H9 (cell line): Measurements from ENCODE around the gene PJVK. TPM values are rescaled to one million over a fixed set of nuclear protein-coding genes. Genes with fewer than 3 reads are reported as not detected.

Source experiments
- DNase-seq: peaks from one replicate; pipeline ENCODE4 v3.0.0-alpha.2; 2017
- H2AFZ ChIP-seq: one replicate; pipeline ENCODE4 v1.6.1; 2013; ENCODE audit warnings: mild to moderate bottlenecking, low read length, control low read depth, moderate library complexity
- H2AK5ac ChIP-seq: 2 replicates; pipeline ENCODE4 v1.6.1; 2013; ENCODE audit warnings: low read length, control low read depth, mixed read lengths; ENCODE audit not compliant: insufficient read length
- H2BK120ac ChIP-seq: one replicate; pipeline ENCODE4 v1.6.1; 2013; ENCODE audit warnings: low read depth, mild to moderate bottlenecking, low read length, control low read depth, inconsistent platforms; ENCODE audit not compliant: poor library complexity, severe bottlenecking
- H2BK12ac ChIP-seq: 2 replicates; pipeline ENCODE4 v1.6.1; 2013; ENCODE audit warnings: low read length, control low read depth, mixed read lengths, low read depth; ENCODE audit not compliant: insufficient read length
- H2BK15ac ChIP-seq: 2 replicates; pipeline ENCODE4 v1.6.1; 2013; ENCODE audit warnings: low read depth, low read length, control low read depth
- H2BK20ac ChIP-seq: one replicate; pipeline ENCODE4 v1.6.1; 2013; ENCODE audit warnings: low read depth, mild to moderate bottlenecking, low read length, control low read depth, inconsistent platforms; ENCODE audit not compliant: poor library complexity, severe bottlenecking
- H2BK5ac ChIP-seq: 2 replicates; pipeline ENCODE4 v1.6.1; 2013; ENCODE audit warnings: low read length, control low read depth, mixed read lengths; ENCODE audit not compliant: insufficient read length
- H3K14ac ChIP-seq: 2 replicates; pipeline ENCODE4 v1.6.1; 2013; ENCODE audit warnings: low read length, control low read depth; ENCODE audit not compliant: insufficient read depth
- H3K18ac ChIP-seq: 2 replicates; pipeline ENCODE4 v1.6.1; 2013; ENCODE audit warnings: low read depth, mild to moderate bottlenecking, mixed read lengths, low read length, control low read depth; ENCODE audit not compliant: insufficient read length
- H3K23ac ChIP-seq: 2 replicates; pipeline ENCODE4 v1.6.1; 2013; ENCODE audit warnings: low read length, control low read depth, mixed read lengths, low read depth; ENCODE audit not compliant: insufficient read length
- H3K23me2 ChIP-seq: 2 replicates; pipeline ENCODE4 v1.6.1; 2013; ENCODE audit warnings: low read depth, mild to moderate bottlenecking, mixed read lengths, low read length, control low read depth; ENCODE audit not compliant: insufficient read length, poor library complexity, severe bottlenecking
- H3K27ac ChIP-seq: 2 replicates; pipeline ENCODE4 v1.5.1; 2013; ENCODE audit warnings: low read length, control low read depth, mixed read lengths, low read depth; ENCODE audit not compliant: insufficient read length
- H3K27me3 ChIP-seq: 2 replicates; pipeline ENCODE4 v1.6.1; 2013; ENCODE audit warnings: low read length, control low read depth, inconsistent platforms; ENCODE audit not compliant: insufficient read depth
- H3K4ac ChIP-seq: 2 replicates; pipeline ENCODE4 v1.6.1; 2013; ENCODE audit warnings: low read depth, mild to moderate bottlenecking, control low read depth, inconsistent platforms, low read length, moderate library complexity
- H3K4me1 ChIP-seq: 2 replicates; pipeline ENCODE4 v1.6.1; 2013; ENCODE audit warnings: low read length, control low read depth, inconsistent platforms; ENCODE audit not compliant: insufficient read depth
- H3K4me2 ChIP-seq: 2 replicates; pipeline ENCODE4 v1.6.1; 2013; ENCODE audit warnings: low read length, control low read depth, mixed read lengths; ENCODE audit not compliant: insufficient read length, insufficient read depth
- H3K56ac ChIP-seq: 2 replicates; pipeline ENCODE4 v1.6.1; 2013; ENCODE audit warnings: low read depth, mild to moderate bottlenecking, mixed read lengths, low read length, control low read depth; ENCODE audit not compliant: insufficient read length
- H3K79me1 ChIP-seq: 2 replicates; pipeline ENCODE4 v1.6.1; 2013; ENCODE audit warnings: low read depth, mild to moderate bottlenecking, moderate library complexity, low read length, control low read depth, inconsistent platforms; ENCODE audit not compliant: insufficient read depth, poor library complexity, severe bottlenecking
- H3K79me2 ChIP-seq: 2 replicates; pipeline ENCODE4 v1.6.1; 2013; ENCODE audit warnings: low read length, control low read depth, inconsistent platforms; ENCODE audit not compliant: insufficient read depth
- H3K9ac ChIP-seq: 2 replicates; pipeline ENCODE4 v1.6.1; 2013; ENCODE audit warnings: low read length, control low read depth, mixed read lengths; ENCODE audit not compliant: insufficient read length; ENCODE audit errors: extremely low read depth
- H3K9me3 ChIP-seq: one replicate; pipeline ENCODE4 v1.6.1; 2013; ENCODE audit warnings: low read depth, low read length, inconsistent platforms; ENCODE audit not compliant: control insufficient read depth
- H3T11ph ChIP-seq: one replicate; pipeline ENCODE4 v1.6.1; 2013; ENCODE audit warnings: mild to moderate bottlenecking, low read length, control low read depth, inconsistent platforms
- H4K20me1 ChIP-seq: one replicate; pipeline ENCODE4 v1.6.1; 2013; ENCODE audit not compliant: control insufficient read depth, insufficient read length, insufficient read depth
- H4K5ac ChIP-seq: 2 replicates; pipeline ENCODE4 v1.6.1; 2013; ENCODE audit warnings: low read depth, mild to moderate bottlenecking, mixed read lengths, low read length, control low read depth; ENCODE audit not compliant: insufficient read length
- H4K8ac ChIP-seq: replicated peaks from 2 replicates; pipeline ENCODE4 v1.6.1; 2013; ENCODE audit warnings: low read length, control low read depth, mixed read lengths, low read depth; ENCODE audit not compliant: insufficient read length
- H4K91ac ChIP-seq: 2 replicates; pipeline ENCODE4 v1.6.1; 2013; ENCODE audit warnings: low read depth, mild to moderate bottlenecking, moderate library complexity, mixed read lengths, low read length, control low read depth; ENCODE audit not compliant: insufficient read length
- H3K27ac Mint-ChIP-seq, 3 experiments: 2 replicates in 2 of 3; 3 replicates in 1 of 3; pipeline ENCODE4 v1.8.0; 2020 to 2021; ENCODE audit warnings: mixed read lengths in 3 of 3, mild to moderate bottlenecking in 1 of 3, moderate library complexity in 1 of 3
- H3K27me3 Mint-ChIP-seq: 2 replicates; pipeline ENCODE4 v1.8.0; 2021; ENCODE audit warnings: low read depth, mild to moderate bottlenecking, moderate library complexity, mixed read lengths
- H3K36me3 Mint-ChIP-seq, 3 experiments: 2 replicates in 2 of 3; 3 replicates in 1 of 3; pipeline ENCODE4 v1.8.0; 2020 to 2021; ENCODE audit warnings: low read depth in 3 of 3, mixed read lengths in 3 of 3; ENCODE audit not compliant: insufficient read depth in 1 of 3
- H3K4me1 Mint-ChIP-seq, 2 experiments: 2 replicates each; pipeline ENCODE4 v1.8.0; 2020; ENCODE audit warnings: mixed read lengths in 2 of 2
- H3K4me3 Mint-ChIP-seq, 2 experiments: 2 replicates in 1 of 2; 3 replicates in 1 of 2; pipeline ENCODE4 v1.8.0; 2020 to 2021; ENCODE audit warnings: mild to moderate bottlenecking in 2 of 2, mixed read lengths in 2 of 2, moderate library complexity in 1 of 2
- H3K9me3 Mint-ChIP-seq, 2 experiments: 2 replicates in 1 of 2; 3 replicates in 1 of 2; pipeline ENCODE4 v1.8.0; 2020; ENCODE audit warnings: mild to moderate bottlenecking in 2 of 2, mixed read lengths in 2 of 2, moderate library complexity in 1 of 2
- CTCF ChIP-seq: fragments of 200-600 bp; sonication (generic); conservative IDR thresholded peaks from 3 replicates; pipeline ENCODE4 v1.8.0; 2021; ENCODE audit warnings: antibody characterized with exemption, mild to moderate bottlenecking
- WGBS: extraction: QIAGEN DNeasy Blood & Tissue Kit; methylation state at CpG from one replicate; pipeline ENCODE4 v1.1.7; 2013; ENCODE audit warnings: missing lambda C conversion rate, low lambda C conversion rate, mixed read lengths; ENCODE audit not compliant: insufficient read length; ENCODE audit errors: extremely low coverage; 5-methylcytosine and 5-hydroxymethylcytosine counted together
- total RNA-seq: library from RNA; stranded (reverse); gene quantifications from 2 replicates; pipeline ENCODE4 v1.2.1, GENCODE V29; 2021

Gene PJVK
- total RNA-seq, 1 experiment from 2014 or later: 4.7 TPM

GRCh38 chr2:178403671-178404306 lies 47.4 kb upstream of the PJVK start:
- TF ChIP-seq CTCF: no peak
- no peak overlapping the region for H3K27ac ChIP-seq
- Mint-ChIP-seq H3K4me3 (no peak overlapping the region), H3K27me3 (no peaks in the 10 kb centered on the region; the same call in none of the 2 replicates), H3K4me1 (peaks cover 3 to 4% of the 10 kb centered on the region in 2 experiments; a peak in 3 of 4 replicates), H3K27ac (no peak overlapping the region), H3K36me3 (no peaks in the 10 kb centered on the region), H3K9me3 (no peaks in the 10 kb centered on the region)
- H3K9ac ChIP-seq: no peak overlapping the region
- no peak overlapping the region for H3K14ac ChIP-seq
- H2AFZ ChIP-seq: no peak overlapping the region
- H3K23ac ChIP-seq: no peak overlapping the region
- H3T11ph ChIP-seq: no peak overlapping the region
- no peaks in the 10 kb centered on the region for H3K23me2 ChIP-seq
- H3K79me2 ChIP-seq: no peaks in the 10 kb centered on the region
- H2BK20ac ChIP-seq: no peak overlapping the region
- H3K18ac ChIP-seq: no peak overlapping the region
- no peak overlapping the region for H4K91ac ChIP-seq
- no peak overlapping the region for H2AK5ac ChIP-seq
- no peak overlapping the region for H2BK15ac ChIP-seq
- H2BK5ac ChIP-seq: no peak overlapping the region
- no peak overlapping the region for H3K4ac ChIP-seq
- H4K20me1 ChIP-seq: no peaks in the 10 kb centered on the region
- H2BK12ac ChIP-seq: no peak overlapping the region
- H3K9me3 ChIP-seq: no peaks in the 10 kb centered on the region
- H3K27me3 ChIP-seq: no peaks in the 10 kb centered on the region
- H4K5ac ChIP-seq: no peak overlapping the region
- no peak overlapping the region for H3K56ac ChIP-seq
- no peak overlapping the region for H2BK120ac ChIP-seq
- no peak overlapping the region for H4K8ac ChIP-seq
- no peak overlapping the region for H3K4me2 ChIP-seq
- DNase-seq: no peak
- no CpG with 5 or more reads among the region's 3 CpGs for WGBS
- no peaks in the 10 kb centered on the region for H3K79me1 ChIP-seq
- no peaks in the 10 kb centered on the region for H3K4me1 ChIP-seq
